Peyer's patch (tissue), 4 donors: ENCODE measurements around the gene XIAP.

ENCODE experiments used
- POLR2A ChIP-seq, 2 donors: fragments of 450-650 bp; IDR thresholded peaks; one replicate each; pipeline ENCODE4 v1.5.1; 2017; ENCODE audit warnings: antibody characterized with exemption in 2 of 2, mild to moderate bottlenecking in 2 of 2, moderate library complexity in 2 of 2
- TF ChIP-seq, protein P1 (sequence below), 6 experiments: fragments of 450-650 bp in 4 of 6; fragments of 200-600 bp in 2 of 6; sonication (generic) in 1 of 6; IDR thresholded peaks; one replicate each; pipeline ENCODE4 v1.5.1; 2017 to 2019; ENCODE audit warnings: antibody characterized with exemption in 6 of 6, mild to moderate bottlenecking in 3 of 6, moderate library complexity in 1 of 6

DNA sequence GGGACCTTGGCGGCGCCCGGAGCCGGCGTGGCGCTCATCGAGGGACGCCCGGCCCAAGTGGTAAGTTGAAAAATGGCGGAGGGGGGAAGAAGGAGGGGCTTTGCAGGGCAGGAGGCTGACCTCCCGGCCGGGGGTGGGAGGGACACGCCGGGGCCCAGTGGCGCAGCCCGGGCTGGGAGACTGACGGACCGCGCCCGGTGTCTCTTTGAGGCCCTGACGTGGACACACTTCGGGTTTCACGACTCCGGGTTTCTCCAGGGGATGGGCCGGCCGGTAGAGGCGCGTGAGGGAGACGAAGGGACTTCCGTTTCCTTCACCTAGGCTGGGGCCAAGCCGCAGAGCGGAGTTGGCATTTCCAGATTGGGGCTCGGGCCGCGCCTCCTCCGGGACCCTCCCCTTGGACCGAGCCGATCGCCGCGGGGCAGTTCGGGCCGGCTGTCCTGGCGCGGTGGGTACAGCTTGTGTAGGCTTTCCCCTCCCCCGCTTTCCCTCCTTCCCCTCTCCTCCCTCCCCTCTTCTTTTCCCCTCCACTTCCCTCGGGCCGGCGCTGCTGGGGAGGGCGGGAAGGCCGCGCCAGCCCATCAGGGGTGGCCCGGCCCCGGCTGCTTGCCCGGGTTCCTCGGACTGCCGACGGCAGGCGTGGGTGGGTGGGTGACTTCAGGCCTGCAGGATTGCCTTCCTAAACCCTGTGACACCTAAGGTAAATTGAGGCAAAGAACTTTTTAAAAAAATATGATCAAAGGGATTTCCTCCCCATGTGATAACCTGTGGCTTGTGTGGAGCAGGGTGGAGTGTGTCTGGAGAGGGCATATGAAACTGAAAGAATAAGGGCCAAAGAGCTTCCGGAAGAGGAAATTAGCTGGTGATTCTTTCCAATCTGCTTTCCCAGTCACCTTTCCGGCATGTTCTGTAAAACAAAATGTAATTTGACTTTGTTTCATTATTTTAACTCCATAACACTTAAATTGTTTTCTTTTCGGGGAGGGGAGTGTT lies at the start of gene XIAP:
- peak; percentile 67 for TF ChIP-seq POLR2A (IDR thresholded peaks at IDR 0.05)
- TF ChIP-seq, protein P1, sequence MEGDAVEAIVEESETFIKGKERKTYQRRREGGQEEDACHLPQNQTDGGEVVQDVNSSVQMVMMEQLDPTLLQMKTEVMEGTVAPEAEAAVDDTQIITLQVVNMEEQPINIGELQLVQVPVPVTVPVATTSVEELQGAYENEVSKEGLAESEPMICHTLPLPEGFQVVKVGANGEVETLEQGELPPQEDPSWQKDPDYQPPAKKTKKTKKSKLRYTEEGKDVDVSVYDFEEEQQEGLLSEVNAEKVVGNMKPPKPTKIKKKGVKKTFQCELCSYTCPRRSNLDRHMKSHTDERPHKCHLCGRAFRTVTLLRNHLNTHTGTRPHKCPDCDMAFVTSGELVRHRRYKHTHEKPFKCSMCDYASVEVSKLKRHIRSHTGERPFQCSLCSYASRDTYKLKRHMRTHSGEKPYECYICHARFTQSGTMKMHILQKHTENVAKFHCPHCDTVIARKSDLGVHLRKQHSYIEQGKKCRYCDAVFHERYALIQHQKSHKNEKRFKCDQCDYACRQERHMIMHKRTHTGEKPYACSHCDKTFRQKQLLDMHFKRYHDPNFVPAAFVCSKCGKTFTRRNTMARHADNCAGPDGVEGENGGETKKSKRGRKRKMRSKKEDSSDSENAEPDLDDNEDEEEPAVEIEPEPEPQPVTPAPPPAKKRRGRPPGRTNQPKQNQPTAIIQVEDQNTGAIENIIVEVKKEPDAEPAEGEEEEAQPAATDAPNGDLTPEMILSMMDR (IDR thresholded peaks at IDR 0.05), result peak in 1 of 6 experiments; percentile 14
